A549 (cell line): Measurements from ENCODE around the gene LVRN. TPM values are rescaled to one million over a fixed set of nuclear protein-coding genes. Genes with fewer than 3 reads are reported as not detected.

Source experiments
- ATAC-seq, 2 experiments: fragments of 200-7000 bp in 1 of 2; fragments of >200 bp in 1 of 2; cut with Nextera tagmentation in 1 of 2; cut with Tn5 transposase in 1 of 2; 3 replicates each; pipeline versions ENCODE4 v1.8.0 to v1.9.1; 2018 to 2020; ENCODE audit warnings: mild to moderate bottlenecking in 1 of 2, moderate library complexity in 1 of 2
- CTCF ChIA-PET: fragments of 300-600 bp; sonication (Branson Sonifier 250); formaldehyde crosslinking; extraction: SDS; loops from one replicate; lab custom pipeline; 2021; ENCODE audit warnings: antibody characterized with exemption, inconsistent platforms; lab: Yijun Ruan, JAX
- POLR2A ChIA-PET: fragments of 350-600 bp; formaldehyde crosslinking; extraction: SDS; loops from one replicate; lab custom pipeline; 2021; ENCODE audit warnings: antibody characterized with exemption, inconsistent platforms; lab: Yijun Ruan, JAX
- DNase-seq, 2 experiments: peaks; one replicate each; pipeline versions ENCODE4 v3.0.0 to v3.0.0-alpha.2; 2011 to 2016; ENCODE audit warnings: low read depth in 1 of 2, low spot score in 1 of 2
- FAIRE-seq: peaks from 2 replicates; lab custom pipeline; 2011; peaks lifted over from hg19 to GRCh38; lab: Jason Lieb, UNC
- H3K27ac ChIP-seq, 2 experiments: fragments of >200 bp; sonication (Bioruptor Twin); formaldehyde crosslinking; 3 replicates each; pipeline ENCODE4 v1.5.1; 2016 to 2017
- H3K4me1 ChIP-seq: fragments of >200 bp; sonication (Bioruptor Twin); formaldehyde crosslinking; 3 replicates; pipeline ENCODE4 v1.6.1; 2016
- H3K4me2 ChIP-seq: fragments of >200 bp; sonication (Bioruptor Twin); formaldehyde crosslinking; 3 replicates; pipeline ENCODE4 v1.6.1; 2016
- H3K4me3 ChIP-seq: fragments of >200 bp; sonication (Bioruptor Twin); formaldehyde crosslinking; 3 replicates; pipeline ENCODE4 v1.5.1; 2016
- H3K9me3 ChIP-seq: fragments of >200 bp; sonication (Bioruptor Twin); formaldehyde crosslinking; 3 replicates; pipeline ENCODE4 v1.6.1; 2016
- CBX8 ChIP-seq: fragments of 200-600 bp; sonication (generic); IDR thresholded peaks from 2 replicates; pipeline ENCODE4 v1.6.1; 2016
- CEBPB ChIP-seq, 2 experiments: fragments of >200 bp in 1 of 2; sonication (Bioruptor Twin) in 1 of 2; formaldehyde crosslinking in 1 of 2; IDR thresholded peaks; 2 replicates each; pipeline ENCODE4 v1.6.1; 2012 to 2016
- CHD2 ChIP-seq: fragments of 150-350 bp; IDR thresholded peaks from 2 replicates; pipeline ENCODE4 v1.6.1; 2014; ENCODE audit warnings: low read length; ENCODE audit not compliant: partially characterized antibody
- CHD4 ChIP-seq: fragments of 200-600 bp; sonication (generic); IDR thresholded peaks from 2 replicates; pipeline ENCODE4 v1.6.1; 2016; ENCODE audit warnings: antibody characterized with exemption, mild to moderate bottlenecking, borderline replicate concordance
- FOSL2 ChIP-seq, 2 experiments: fragments of 450-650 bp in 1 of 2; fragments of >200 bp in 1 of 2; sonication (Bioruptor Twin) in 1 of 2; formaldehyde crosslinking; IDR thresholded peaks; 2 replicates each; pipeline versions ENCODE4 v1.5.0 to v1.6.1; 2016 to 2020; ENCODE audit warnings: mild to moderate bottlenecking in 1 of 2, moderate library complexity in 1 of 2
- GATA3 ChIP-seq: IDR thresholded peaks from 2 replicates; pipeline ENCODE4 v1.6.1; 2012; ENCODE audit warnings: borderline replicate concordance
- HDAC2 ChIP-seq: fragments of 200-600 bp; sonication (generic); IDR thresholded peaks from 2 replicates; pipeline ENCODE4 v1.6.1; 2016
- HOXB5 ChIP-seq: fragments of 250-450 bp; sonication (Bioruptor Pico); IDR thresholded peaks from 2 replicates; pipeline ENCODE4 v1.5.0; 2020; ENCODE audit warnings: mild to moderate bottlenecking, moderate library complexity
- JUNB ChIP-seq: fragments of >200 bp; sonication (Bioruptor Twin); formaldehyde crosslinking; IDR thresholded peaks from 2 replicates; pipeline ENCODE4 v1.6.1; 2016
- KDM1A ChIP-seq: fragments of 200-600 bp; sonication (generic); IDR thresholded peaks from 2 replicates; pipeline ENCODE4 v1.6.1; 2016; ENCODE audit warnings: low read depth, mild to moderate bottlenecking
- NFE2L2 ChIP-seq: fragments of 150-350 bp; conservative IDR thresholded peaks from 2 replicates; pipeline ENCODE4 v1.6.1; 2014; ENCODE audit warnings: low read length
- NPAS2 ChIP-seq: fragments of 250-450 bp; sonication (Bioruptor Pico); IDR thresholded peaks from 2 replicates; pipeline ENCODE4 v1.8.0; 2022; ENCODE audit warnings: mild to moderate bottlenecking, moderate library complexity, borderline replicate concordance
- POLR2A ChIP-seq: IDR thresholded peaks from 2 replicates; pipeline ENCODE4 v1.6.1; 2012; ENCODE audit warnings: mild to moderate bottlenecking, low read length
- RAD21 ChIP-seq, 2 experiments: fragments of >200 bp in 1 of 2; sonication (Bioruptor Twin) in 1 of 2; formaldehyde crosslinking in 1 of 2; IDR thresholded peaks in 1 of 2; conservative IDR thresholded peaks in 1 of 2; 2 replicates in 1 of 2; 3 replicates in 1 of 2; pipeline ENCODE4 v1.6.1; 2012 to 2018; ENCODE audit warnings: inconsistent platforms in 1 of 2
- RFX5 ChIP-seq: fragments of 450-650 bp; IDR thresholded peaks from 2 replicates; pipeline ENCODE4 v1.7.1; 2014; ENCODE audit warnings: antibody characterized with exemption, mild to moderate bottlenecking, moderate library complexity
- SMC3 ChIP-seq: fragments of >200 bp; sonication (Bioruptor Twin); formaldehyde crosslinking; IDR thresholded peaks from 3 replicates; pipeline ENCODE4 v1.6.1; 2018; ENCODE audit warnings: inconsistent platforms
- TP53 ChIP-seq: fragments of 250-450 bp; sonication (Bioruptor Pico); IDR thresholded peaks from 2 replicates; pipeline ENCODE4 v1.5.0; 2021; ENCODE audit warnings: mild to moderate bottlenecking, moderate library complexity
- ZC3H11A ChIP-seq: fragments of 450-650 bp; IDR thresholded peaks from 2 replicates; pipeline ENCODE4 v1.6.1; 2014; ENCODE audit warnings: antibody characterized with exemption, mild to moderate bottlenecking
- ZFP36 ChIP-seq: fragments of 450-650 bp; IDR thresholded peaks from 2 replicates; pipeline ENCODE4 v1.6.1; 2014; ENCODE audit warnings: borderline replicate concordance; ENCODE audit not compliant: partially characterized antibody
- WGBS: methylation state at CpG from one replicate; pipeline ENCODE4 v1.1.6; 2017; ENCODE audit errors: missing lambda C conversion rate; 5-methylcytosine and 5-hydroxymethylcytosine counted together
- polyA plus RNA-seq, 4 experiments: library from polyadenylated mRNA; depleted of rRNA in 3 of 4; stranded (reverse); fragments of >200 nt; fragmentation: RNase III in 1 of 4; extraction: RNeasy Plus Mini Kit Qiagen cat#74134 plus additional on column Dnase treatment in 1 of 4; gene quantifications; 2 replicates in 3 of 4; 3 replicates in 1 of 4; pipeline ENCODE4 v1.2.3, GENCODE V29; 2011 to 2017
- TF ChIP-seq, protein P1 (sequence below): fragments of >200 bp; sonication (Bioruptor Twin); formaldehyde crosslinking; IDR thresholded peaks from 3 replicates; pipeline ENCODE4 v1.5.1; 2016
- TF ChIP-seq, protein P2 (sequence below): IDR thresholded peaks from 2 replicates; pipeline ENCODE4 v1.6.1; 2012
- TF ChIP-seq, protein P3 (sequence below): fragments of 200-600 bp; sonication (generic); IDR thresholded peaks from 2 replicates; pipeline ENCODE4 v1.6.1; 2016; ENCODE audit warnings: antibody characterized with exemption, mild to moderate bottlenecking, moderate library complexity
- TF ChIP-seq, protein P4 (sequence below): fragments of 250-450 bp; sonication (Bioruptor Pico); IDR thresholded peaks from 2 replicates; pipeline ENCODE4 v1.5.0; 2020; ENCODE audit warnings: low read depth, mild to moderate bottlenecking, moderate library complexity
- TF ChIP-seq, protein P5 (sequence below): fragments of 150-350 bp; IDR thresholded peaks from 2 replicates; pipeline ENCODE4 v1.6.1; 2014; ENCODE audit warnings: low read depth, mild to moderate bottlenecking, low read length

Gene LVRN
- polyA plus RNA-seq, 2 of the 4 experiments (the other 2 are of a cell fraction), result 0.06 to 0.16 TPM

DNA sequence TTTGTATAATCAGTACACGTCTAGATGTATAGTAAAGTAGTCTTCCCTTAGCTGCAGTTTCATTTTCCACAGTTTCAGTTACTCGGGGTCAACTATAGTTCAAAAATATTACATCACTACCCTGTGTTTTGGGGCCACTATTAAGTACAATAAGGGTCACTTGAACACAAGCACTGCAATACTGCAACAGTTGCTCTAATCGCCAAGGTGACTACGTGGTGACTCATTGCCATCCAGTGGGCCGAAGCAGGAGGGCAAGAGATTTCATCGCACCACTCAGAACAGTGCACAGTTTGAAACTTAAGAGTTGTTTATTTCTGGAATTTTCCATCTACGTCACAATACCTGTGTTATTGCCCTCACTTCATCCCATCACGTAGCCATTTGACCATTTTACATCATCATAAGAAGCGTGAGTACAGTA lies 69.8 kb downstream of the LVRN start, which contains the start of gene ARL14EPL:
TSS of gene ARL14EPL (plus strand) at position 379 of the 424 bp plus-strand sequence. CDS start 18,994 bp downstream, outside the sequence.
- FAIRE-seq, result no peak
- TF ChIP-seq ZC3H11A (no peak), SMC3 (peak; percentile 42; the same call in 2 of the 3 replicates), CEBPB (IDR thresholded peaks at IDR 0.05) (peak in 1 of 2 experiments; percentile 57; a peak in 1 of 4 replicates), HOXB5 (CRISPR knock-in tag) (no peak), JUNB (peak; percentile 50; the same call in 1 of the 2 replicates), RAD21 (conservative IDR thresholded peaks at IDR 0.05 in 1 of 2, IDR thresholded peaks at IDR 0.05 in 1 of 2) (peak; percentile 59 to 73; a peak in 4 of 5 replicates), CBX8 (no peak), ZFP36 (no peak), FOSL2 (IDR thresholded peaks at IDR 0.05) (peak; percentile 51; the same call in 1 of the 2 replicates), FOSL2 (CRISPR knock-in tag; IDR thresholded peaks at IDR 0.05) (peak; percentile 76)
- TF ChIP-seq, protein P1, sequence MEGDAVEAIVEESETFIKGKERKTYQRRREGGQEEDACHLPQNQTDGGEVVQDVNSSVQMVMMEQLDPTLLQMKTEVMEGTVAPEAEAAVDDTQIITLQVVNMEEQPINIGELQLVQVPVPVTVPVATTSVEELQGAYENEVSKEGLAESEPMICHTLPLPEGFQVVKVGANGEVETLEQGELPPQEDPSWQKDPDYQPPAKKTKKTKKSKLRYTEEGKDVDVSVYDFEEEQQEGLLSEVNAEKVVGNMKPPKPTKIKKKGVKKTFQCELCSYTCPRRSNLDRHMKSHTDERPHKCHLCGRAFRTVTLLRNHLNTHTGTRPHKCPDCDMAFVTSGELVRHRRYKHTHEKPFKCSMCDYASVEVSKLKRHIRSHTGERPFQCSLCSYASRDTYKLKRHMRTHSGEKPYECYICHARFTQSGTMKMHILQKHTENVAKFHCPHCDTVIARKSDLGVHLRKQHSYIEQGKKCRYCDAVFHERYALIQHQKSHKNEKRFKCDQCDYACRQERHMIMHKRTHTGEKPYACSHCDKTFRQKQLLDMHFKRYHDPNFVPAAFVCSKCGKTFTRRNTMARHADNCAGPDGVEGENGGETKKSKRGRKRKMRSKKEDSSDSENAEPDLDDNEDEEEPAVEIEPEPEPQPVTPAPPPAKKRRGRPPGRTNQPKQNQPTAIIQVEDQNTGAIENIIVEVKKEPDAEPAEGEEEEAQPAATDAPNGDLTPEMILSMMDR, result peak; percentile 29; the same call in 1 of the 3 replicates
- TF ChIP-seq, protein P2, sequence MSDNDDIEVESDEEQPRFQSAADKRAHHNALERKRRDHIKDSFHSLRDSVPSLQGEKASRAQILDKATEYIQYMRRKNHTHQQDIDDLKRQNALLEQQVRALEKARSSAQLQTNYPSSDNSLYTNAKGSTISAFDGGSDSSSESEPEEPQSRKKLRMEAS, result 0 out of 2 replicates have a peak, but pooled peaks have one; percentile 19
- TF ChIP-seq, all 56 proteins: peak for 7

DNA sequence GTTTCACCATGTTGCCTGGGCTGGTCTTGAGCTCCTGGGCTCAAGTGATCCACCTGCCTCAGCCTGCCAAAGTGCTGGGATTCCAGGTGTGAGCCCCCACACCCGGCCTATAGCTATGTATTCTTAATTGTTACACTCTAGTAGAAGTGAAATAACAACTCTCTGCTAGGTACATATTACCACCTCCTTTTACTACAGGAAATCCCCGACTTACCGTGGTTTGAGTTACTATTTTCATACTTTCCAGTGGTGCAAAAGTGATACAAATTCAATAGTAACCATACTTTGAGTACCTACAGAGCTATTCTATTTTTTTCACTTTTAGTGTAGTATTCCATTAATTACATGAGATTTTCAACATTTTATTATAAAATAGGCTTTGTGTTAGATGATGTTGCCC lies 70.7 kb downstream of the LVRN start:
- H3K4me2 ChIP-seq, result no peak overlapping the region
- H3K4me3 ChIP-seq, result no peak overlapping the region
- FAIRE-seq (no peak), DNase-seq (no peak), ATAC-seq (no peak)
- 62% methylated on average over 3 of the region's 3 CpGs for WGBS
- TF ChIP-seq NFE2L2 (no peak), CHD4 (no peak), CHD2 (no peak), RAD21 (conservative IDR thresholded peaks at IDR 0.05 in 1 of 2, IDR thresholded peaks at IDR 0.05 in 1 of 2) (no peak), HOXB5 (CRISPR knock-in tag) (no peak), ZFP36 (no peak), NPAS2 (no peak), ZC3H11A (no peak), POLR2A (no peak), TP53 (no peak), GATA3 (no peak), HDAC2 (no peak), CBX8 (no peak), KDM1A (no peak), RFX5 (no peak)
- TF ChIP-seq, protein P3, sequence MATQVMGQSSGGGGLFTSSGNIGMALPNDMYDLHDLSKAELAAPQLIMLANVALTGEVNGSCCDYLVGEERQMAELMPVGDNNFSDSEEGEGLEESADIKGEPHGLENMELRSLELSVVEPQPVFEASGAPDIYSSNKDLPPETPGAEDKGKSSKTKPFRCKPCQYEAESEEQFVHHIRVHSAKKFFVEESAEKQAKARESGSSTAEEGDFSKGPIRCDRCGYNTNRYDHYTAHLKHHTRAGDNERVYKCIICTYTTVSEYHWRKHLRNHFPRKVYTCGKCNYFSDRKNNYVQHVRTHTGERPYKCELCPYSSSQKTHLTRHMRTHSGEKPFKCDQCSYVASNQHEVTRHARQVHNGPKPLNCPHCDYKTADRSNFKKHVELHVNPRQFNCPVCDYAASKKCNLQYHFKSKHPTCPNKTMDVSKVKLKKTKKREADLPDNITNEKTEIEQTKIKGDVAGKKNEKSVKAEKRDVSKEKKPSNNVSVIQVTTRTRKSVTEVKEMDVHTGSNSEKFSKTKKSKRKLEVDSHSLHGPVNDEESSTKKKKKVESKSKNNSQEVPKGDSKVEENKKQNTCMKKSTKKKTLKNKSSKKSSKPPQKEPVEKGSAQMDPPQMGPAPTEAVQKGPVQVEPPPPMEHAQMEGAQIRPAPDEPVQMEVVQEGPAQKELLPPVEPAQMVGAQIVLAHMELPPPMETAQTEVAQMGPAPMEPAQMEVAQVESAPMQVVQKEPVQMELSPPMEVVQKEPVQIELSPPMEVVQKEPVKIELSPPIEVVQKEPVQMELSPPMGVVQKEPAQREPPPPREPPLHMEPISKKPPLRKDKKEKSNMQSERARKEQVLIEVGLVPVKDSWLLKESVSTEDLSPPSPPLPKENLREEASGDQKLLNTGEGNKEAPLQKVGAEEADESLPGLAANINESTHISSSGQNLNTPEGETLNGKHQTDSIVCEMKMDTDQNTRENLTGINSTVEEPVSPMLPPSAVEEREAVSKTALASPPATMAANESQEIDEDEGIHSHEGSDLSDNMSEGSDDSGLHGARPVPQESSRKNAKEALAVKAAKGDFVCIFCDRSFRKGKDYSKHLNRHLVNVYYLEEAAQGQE, result no peak
- TF ChIP-seq, protein P2, result no peak
- TF ChIP-seq, protein P4, sequence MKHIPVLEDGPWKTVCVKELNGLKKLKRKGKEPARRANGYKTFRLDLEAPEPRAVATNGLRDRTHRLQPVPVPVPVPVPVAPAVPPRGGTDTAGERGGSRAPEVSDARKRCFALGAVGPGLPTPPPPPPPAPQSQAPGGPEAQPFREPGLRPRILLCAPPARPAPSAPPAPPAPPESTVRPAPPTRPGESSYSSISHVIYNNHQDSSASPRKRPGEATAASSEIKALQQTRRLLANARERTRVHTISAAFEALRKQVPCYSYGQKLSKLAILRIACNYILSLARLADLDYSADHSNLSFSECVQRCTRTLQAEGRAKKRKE (CRISPR knock-in tag), result no peak
- TF ChIP-seq, protein P5, sequence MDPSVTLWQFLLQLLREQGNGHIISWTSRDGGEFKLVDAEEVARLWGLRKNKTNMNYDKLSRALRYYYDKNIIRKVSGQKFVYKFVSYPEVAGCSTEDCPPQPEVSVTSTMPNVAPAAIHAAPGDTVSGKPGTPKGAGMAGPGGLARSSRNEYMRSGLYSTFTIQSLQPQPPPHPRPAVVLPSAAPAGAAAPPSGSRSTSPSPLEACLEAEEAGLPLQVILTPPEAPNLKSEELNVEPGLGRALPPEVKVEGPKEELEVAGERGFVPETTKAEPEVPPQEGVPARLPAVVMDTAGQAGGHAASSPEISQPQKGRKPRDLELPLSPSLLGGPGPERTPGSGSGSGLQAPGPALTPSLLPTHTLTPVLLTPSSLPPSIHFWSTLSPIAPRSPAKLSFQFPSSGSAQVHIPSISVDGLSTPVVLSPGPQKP, result no peak
- peaks cover 10% of the 10 kb centered on the region; the same call in 1 of the 3 replicates for H3K4me1 ChIP-seq
- H3K27ac ChIP-seq, result no peak overlapping the region
- POLR2A ChIA-PET, result interaction anchor here (1.1 kb wide), 1 partner anchor 52 kb away, joined by 4 read pairs; the partner anchor contains the start of gene COMMD10
- no peaks in the 10 kb centered on the region for H3K9me3 ChIP-seq
- CTCF ChIA-PET, result interaction anchor here (0.9 to 1.3 kb wide), 4 partner anchors 13 to 398 kb away, joined by 3 to 5 read pairs (median 4); no protein-coding TSS in a partner anchor

More for the DNA sequence above, 69.8 kb downstream of the LVRN start, which contains the start of gene ARL14EPL:
- ChIA-PET POLR2A (interaction anchor here (1.1 kb wide), 1 partner anchor 53 kb away, joined by 4 read pairs; the partner anchor contains the start of gene COMMD10), CTCF (interaction anchor here (0.8 to 1.3 kb wide), 4 partner anchors 10 to 398 kb away, joined by 3 to 5 read pairs (median 4); no protein-coding TSS in a partner anchor)
- peak within 1 kb of the TSS; percentile 67 for H3K4me2 ChIP-seq
- no peak within 1 kb of the TSS for H3K27ac ChIP-seq
- ATAC-seq, result peak; percentile 97 to 99
- H3K9me3 ChIP-seq, result no peaks in the 10 kb centered on the region
- DNase-seq, result peak; percentile 51 to 76
- H3K4me1 ChIP-seq, result peaks cover 10% of the 10 kb centered on the region; the same call in 1 of the 3 replicates
- H3K4me3 ChIP-seq, result no peak within 1 kb of the TSS
- WGBS, result 14% methylated on average over 9 of the region's 9 CpGs
